IPS DF 4.7 (cell line): ENCODE measurements around the gene ZMAT3.

Experiments used
- DNase-seq: peaks from one replicate; pipeline ENCODE4 v3.0.0-alpha.2; 2013; ENCODE audit warnings: low spot score; ENCODE audit errors: extremely low read depth

ZMAT3 gene

GRCh38 chr3:179027326-179027900 is 44.2 kb downstream of the ZMAT3 start:
- DNase-seq, result no peak

- DNase-seq, result no peak
Observed at GRCh38 chr3:179026636-179027035, 45.0 kb downstream of the ZMAT3 start.

GRCh38 chr3:179021119-179021903 is 50.3 kb downstream of the ZMAT3 start:
- DNase-seq, result no peak

- DNase-seq, result no peak
Observed at GRCh38 chr3:179020112-179020511, 51.5 kb downstream of the ZMAT3 start.

GRCh38 chr3:179018808-179019207 is 52.8 kb downstream of the ZMAT3 start:
- DNase-seq, result no peak

- no peak for DNase-seq
Observed at GRCh38 chr3:179016979-179017670, 54.5 kb downstream of the ZMAT3 start.

GRCh38 chr3:179015551-179016020 is 56.0 kb downstream of the ZMAT3 start:
- peak; percentile 74 for DNase-seq

GRCh38 chr3:179005706-179006105 is 65.9 kb downstream of the ZMAT3 start:
- no peak for DNase-seq

- DNase-seq, result no peak
Observed at GRCh38 chr3:179005213-179005612, 66.4 kb downstream of the ZMAT3 start.

- DNase-seq, result no peak
Observed at GRCh38 chr3:179000659-179001058, 71.0 kb downstream of the ZMAT3 start.

GRCh38 chr3:179000144-179000543 is 71.5 kb downstream of the ZMAT3 start:
- DNase-seq, result no peak

- DNase-seq, result no peak
Observed at GRCh38 chr3:178996399-178996798, 75.2 kb downstream of the ZMAT3 start.

- DNase-seq, result no peak
Observed at GRCh38 chr3:178990293-178990692, 81.3 kb downstream of the ZMAT3 start.

- no peak for DNase-seq
Observed at GRCh38 chr3:178989821-178990220, 81.8 kb downstream of the ZMAT3 start.

GRCh38 chr3:178987745-178988144 is 83.9 kb downstream of the ZMAT3 start:
- no peak for DNase-seq

GRCh38 chr3:178986456-178986855 is 85.2 kb downstream of the ZMAT3 start:
- no peak for DNase-seq

- no peak for DNase-seq
Observed at GRCh38 chr3:178982137-178982536, 89.5 kb downstream of the ZMAT3 start.

- DNase-seq, result no peak
Observed at GRCh38 chr3:178975320-178975719, 96.3 kb downstream of the ZMAT3 start.

GRCh38 chr3:178971614-178972013 is 100.0 kb downstream of the ZMAT3 start:
- no peak for DNase-seq

GRCh38 chr3:178969004-178969700 is 102.5 kb downstream of the ZMAT3 start:
- no peak for DNase-seq
